H1 (cell line): Measurements from ENCODE around the gene NCBP1. TPM values are rescaled to one million over a fixed set of nuclear protein-coding genes. Genes with fewer than 3 reads are reported as not detected.
A peak's percentile ranks its signal among the peaks of the same experiment; 100 is the strongest.

ENCODE experiments used
- CTCF ChIA-PET: fragments of 300-600 bp; sonication (Branson Sonifier 250); formaldehyde crosslinking; loops from one replicate; lab custom pipeline; 2021; ENCODE audit not compliant: partially characterized antibody; lab: Charles Lee
- POLR2A ChIA-PET: fragments of 300-600 bp; sonication (Branson Sonifier 250); formaldehyde crosslinking; loops from one replicate; lab custom pipeline; 2021; ENCODE audit warnings: inconsistent platforms; ENCODE audit not compliant: partially characterized antibody; lab: Charles Lee
- DNase-seq, 2 experiments: peaks; one replicate each; pipeline versions ENCODE4 v3.0.0 to v3.0.0-alpha.2; 2010 to 2022; ENCODE audit warnings: low spot score in 2 of 2, low read depth in 1 of 2, mixed read lengths in 1 of 2
- FAIRE-seq: peaks from 2 replicates; lab custom pipeline; 2011; peaks lifted over from hg19 to GRCh38; lab: Jason Lieb, UNC
- H2AFZ ChIP-seq: 2 replicates; pipeline ENCODE4 v1.8.1; 2012; ENCODE audit warnings: low read length, inconsistent platforms
- H2AK5ac ChIP-seq: 2 replicates; pipeline ENCODE4 v1.6.1; 2013; ENCODE audit warnings: low read depth, low read length
- H2BK120ac ChIP-seq: replicated peaks from 2 replicates; pipeline ENCODE3; 2013; ENCODE audit warnings: low read depth, low read length, inconsistent platforms
- H2BK12ac ChIP-seq: 2 replicates; pipeline ENCODE4 v1.6.1; 2013; ENCODE audit warnings: low read depth, low read length
- H2BK15ac ChIP-seq: 2 replicates; pipeline ENCODE4 v1.6.1; 2013; ENCODE audit warnings: low read length
- H2BK20ac ChIP-seq: 2 replicates; pipeline ENCODE4 v1.6.1; 2013; ENCODE audit warnings: low read length
- H2BK5ac ChIP-seq: 2 replicates; pipeline ENCODE4 v1.6.1; 2013; ENCODE audit warnings: low read depth, low read length
- H3K14ac ChIP-seq: 2 replicates; pipeline ENCODE4 v1.6.1; 2013; ENCODE audit warnings: inconsistent platforms; ENCODE audit not compliant: insufficient read length
- H3K18ac ChIP-seq: 2 replicates; pipeline ENCODE4 v1.6.1; 2013; ENCODE audit warnings: low read length; ENCODE audit errors: extremely low read depth
- H3K23ac ChIP-seq: 2 replicates; pipeline ENCODE4 v1.6.1; 2013; ENCODE audit warnings: inconsistent platforms; ENCODE audit not compliant: insufficient read length
- H3K23me2 ChIP-seq: 2 replicates; pipeline ENCODE4 v1.6.1; 2013; ENCODE audit warnings: low read depth, low read length
- H3K27ac ChIP-seq: 2 replicates; pipeline ENCODE4 v1.6.1; 2011; ENCODE audit warnings: low read depth, low read length, inconsistent platforms
- H3K27me3 ChIP-seq, 4 experiments: replicated peaks in 1 of 4; 1 replicate in 1 of 4; 2 replicates in 3 of 4; pipeline versions ENCODE4 v1.6.1 to v1.8.1; 2011 to 2013; ENCODE audit warnings: low read length in 3 of 4, mild to moderate bottlenecking in 3 of 4, inconsistent platforms in 2 of 4, mixed read lengths in 2 of 4, moderate library complexity in 1 of 4; ENCODE audit not compliant: control insufficient read depth in 3 of 4, insufficient read depth in 3 of 4; ENCODE audit errors: extremely low read depth in 1 of 4
- H3K36me3 ChIP-seq, 4 experiments: 2 replicates each; pipeline versions ENCODE4 v1.6.1 to v1.8.1; 2011 to 2013; ENCODE audit warnings: mild to moderate bottlenecking in 4 of 4, low read length in 3 of 4, moderate library complexity in 2 of 4, control low read depth in 1 of 4, inconsistent platforms in 1 of 4; ENCODE audit not compliant: insufficient read depth in 4 of 4, control insufficient read depth in 2 of 4
- H3K4ac ChIP-seq: replicated peaks from 2 replicates; pipeline ENCODE3; 2013; ENCODE audit warnings: low read length, low read depth, mixed read lengths, inconsistent platforms; ENCODE audit not compliant: insufficient read length
- H3K4me1 ChIP-seq, 4 experiments: replicated peaks in 1 of 4; 1 replicate in 1 of 4; 2 replicates in 3 of 4; pipeline versions ENCODE4 v1.6.1 to v1.8.1; 2011 to 2013; ENCODE audit warnings: low read length in 3 of 4, inconsistent platforms in 2 of 4, mixed read lengths in 1 of 4; ENCODE audit not compliant: insufficient read depth in 4 of 4, control insufficient read depth in 3 of 4
- H3K4me2 ChIP-seq, 2 experiments: 2 replicates each; pipeline versions ENCODE4 v1.6.1 to v1.8.1; 2011 to 2013; ENCODE audit warnings: low read depth in 2 of 2, low read length in 2 of 2, control low read depth in 1 of 2, inconsistent platforms in 1 of 2, mild to moderate bottlenecking in 1 of 2; ENCODE audit not compliant: insufficient read depth in 1 of 2
- H3K4me3 ChIP-seq, 4 experiments: fragments of 200-600, 300-600 bp in 1 of 4; sonication (generic), shearing (Covaris generic), sonication (Bioruptor Twin) in 1 of 4; 2 replicates each; pipeline versions ENCODE4 v1.5.1 to v1.8.1; 2011 to 2016; ENCODE audit warnings: low read length in 4 of 4, low read depth in 3 of 4, control low read depth in 2 of 4, inconsistent platforms in 2 of 4, mild to moderate bottlenecking in 2 of 4, mixed read lengths in 1 of 4, moderate library complexity in 1 of 4; ENCODE audit not compliant: insufficient read depth in 2 of 4; ENCODE audit errors: extremely low read depth in 1 of 4
- H3K56ac ChIP-seq: replicated peaks from 2 replicates; pipeline ENCODE3; 2013; ENCODE audit warnings: low read depth, mild to moderate bottlenecking, mixed read lengths, low read length, inconsistent platforms; ENCODE audit not compliant: insufficient read length
- H3K79me1 ChIP-seq: 2 replicates; pipeline ENCODE4 v1.6.1; 2013; ENCODE audit warnings: low read depth, low read length, control low read depth
- H3K79me2 ChIP-seq, 2 experiments: 2 replicates each; pipeline versions ENCODE4 v1.6.1 to v1.8.1; 2012 to 2013; ENCODE audit warnings: low read length in 2 of 2, mild to moderate bottlenecking in 2 of 2, inconsistent platforms in 1 of 2; ENCODE audit not compliant: insufficient read depth in 2 of 2, control insufficient read depth in 1 of 2
- H3K9ac ChIP-seq, 4 experiments: replicated peaks in 1 of 4; 1 replicate in 1 of 4; 2 replicates in 3 of 4; pipeline versions ENCODE4 v1.6.1 to v1.8.1; 2011 to 2013; ENCODE audit warnings: low read depth in 3 of 4, low read length in 3 of 4, control low read depth in 2 of 4, mild to moderate bottlenecking in 2 of 4, moderate library complexity in 2 of 4, inconsistent platforms in 1 of 4; ENCODE audit errors: extremely low read depth in 1 of 4
- H3K9me3 ChIP-seq, 2 experiments: 2 replicates each; pipeline versions ENCODE4 v1.6.1 to v1.8.1; 2012 to 2013; ENCODE audit warnings: mild to moderate bottlenecking in 2 of 2, moderate library complexity in 2 of 2, control low read depth in 1 of 2, inconsistent platforms in 1 of 2, low read depth in 1 of 2, low read length in 1 of 2, mixed read lengths in 1 of 2; ENCODE audit not compliant: insufficient read depth in 2 of 2
- H4K20me1 ChIP-seq, 2 experiments: replicated peaks in 1 of 2; 2 replicates each; pipeline versions ENCODE3 to v1.8.1; 2011 to 2013; ENCODE audit warnings: inconsistent platforms in 2 of 2, low read length in 2 of 2, mild to moderate bottlenecking in 1 of 2; ENCODE audit not compliant: insufficient read depth in 2 of 2, control insufficient read depth in 1 of 2
- H4K5ac ChIP-seq: 2 replicates; pipeline ENCODE4 v1.6.1; 2013; ENCODE audit warnings: low read length, low read depth, mixed read lengths, inconsistent platforms; ENCODE audit not compliant: insufficient read length
- H4K8ac ChIP-seq: 2 replicates; pipeline ENCODE4 v1.8.0; 2013; ENCODE audit warnings: mild to moderate bottlenecking, moderate library complexity, low read length, inconsistent platforms; ENCODE audit not compliant: insufficient read depth; ENCODE audit errors: extremely low read depth
- H4K91ac ChIP-seq: replicated peaks from 2 replicates; pipeline ENCODE3; 2013; ENCODE audit warnings: low read length, mixed read lengths, inconsistent platforms; ENCODE audit not compliant: insufficient read length
- ASH2L ChIP-seq: fragments of 200-600, 300-600 bp; sonication (generic); IDR thresholded peaks from one replicate; pipeline ENCODE4 v1.7.1; 2017; ENCODE audit warnings: low read length
- ATF3 ChIP-seq: IDR thresholded peaks from 2 replicates; pipeline ENCODE4 v1.6.1; 2011; ENCODE audit warnings: low read depth, mild to moderate bottlenecking, low read length; ENCODE audit not compliant: insufficient read depth
- PHF8 ChIP-seq: fragments of 200-600 bp; sonication (generic); conservative IDR thresholded peaks from 2 replicates; pipeline ENCODE4 v1.7.1; 2012; ENCODE audit warnings: low read depth, mild to moderate bottlenecking, inconsistent platforms, low read length, moderate library complexity
- RBBP5 ChIP-seq: IDR thresholded peaks from 2 replicates; pipeline ENCODE4 v1.7.1; 2012; ENCODE audit warnings: low read depth, mild to moderate bottlenecking, inconsistent platforms, low read length, moderate library complexity, borderline replicate concordance
- RXRA ChIP-seq: IDR thresholded peaks from 2 replicates; pipeline ENCODE4 v1.6.1; 2011; ENCODE audit warnings: low read depth, mild to moderate bottlenecking, low read length, moderate library complexity; ENCODE audit not compliant: insufficient read depth
- SIN3A ChIP-seq, 2 experiments: IDR thresholded peaks in 1 of 2; conservative IDR thresholded peaks in 1 of 2; 2 replicates each; pipeline ENCODE4 v1.6.1; 2011 to 2012; ENCODE audit warnings: low read length in 2 of 2, improper control_type of control experiment in 1 of 2, low read depth in 1 of 2, mild to moderate bottlenecking in 1 of 2
- SP4 ChIP-seq: IDR thresholded peaks from 2 replicates; pipeline ENCODE4 v1.6.1; 2012; ENCODE audit warnings: low read length, inconsistent platforms
- TAF1 ChIP-seq: IDR thresholded peaks from 2 replicates; pipeline ENCODE4 v1.6.1; 2011; ENCODE audit warnings: mild to moderate bottlenecking, low read depth, low read length
- TAF7 ChIP-seq: optimal IDR thresholded peaks from 2 replicates; pipeline ENCODE3; 2011; ENCODE audit warnings: low read depth, mild to moderate bottlenecking, inconsistent platforms, low read length, moderate library complexity, borderline replicate concordance
- YY1 ChIP-seq: IDR thresholded peaks from 2 replicates; pipeline ENCODE4 v1.6.1; 2011; ENCODE audit warnings: low read depth, mild to moderate bottlenecking, low read length
- WGBS, 2 experiments: shearing (Covaris generic) in 1 of 2; methylation state at CpG; one replicate each; pipeline versions ENCODE4 v1.1.6 to v1.1.7; 2013 to 2015; ENCODE audit warnings: low lambda C conversion rate in 2 of 2, mixed read lengths in 2 of 2, inconsistent platforms in 1 of 2, low coverage in 1 of 2, missing lambda C conversion rate in 1 of 2; ENCODE audit not compliant: insufficient replicate concordance in 2 of 2, insufficient coverage in 1 of 2, insufficient read length in 1 of 2; ENCODE audit errors: extremely low coverage in 1 of 2, missing lambda C conversion rate in 1 of 2; 5-methylcytosine and 5-hydroxymethylcytosine counted together
- polyA plus RNA-seq, 7 experiments: library from polyadenylated mRNA; depleted of rRNA in 3 of 7; stranded (reverse) in 5 of 7; unstranded in 2 of 7; fragments of >200 nt in 5 of 7; fragments of 200-250 nt in 2 of 7; gene quantifications; 1 replicate in 5 of 7; 2 replicates in 1 of 7; 4 replicates in 1 of 7; pipeline versions ENCODE4 v1.2.1 to v1.2.3, GENCODE V29; 2011 to 2013; ENCODE audit warnings: missing spikeins in 2 of 7, mixed read lengths in 2 of 7
- total RNA-seq: library from RNA; stranded (reverse); fragmentation: NEBNext Ultra II Directional; extraction: Animal tissue kit (Norgen Biotek cat#: 25700); gene quantifications from 2 replicates; pipeline ENCODE4 v1.2.1, GENCODE V29; 2021

The NCBP1 gene
- total and polyA plus RNA-seq, 2 of the 8 experiments (the other 6 are each of a cell fraction or from before 2014, with no cell fraction given) = 14.7 to 54.0 TPM

DNA sequence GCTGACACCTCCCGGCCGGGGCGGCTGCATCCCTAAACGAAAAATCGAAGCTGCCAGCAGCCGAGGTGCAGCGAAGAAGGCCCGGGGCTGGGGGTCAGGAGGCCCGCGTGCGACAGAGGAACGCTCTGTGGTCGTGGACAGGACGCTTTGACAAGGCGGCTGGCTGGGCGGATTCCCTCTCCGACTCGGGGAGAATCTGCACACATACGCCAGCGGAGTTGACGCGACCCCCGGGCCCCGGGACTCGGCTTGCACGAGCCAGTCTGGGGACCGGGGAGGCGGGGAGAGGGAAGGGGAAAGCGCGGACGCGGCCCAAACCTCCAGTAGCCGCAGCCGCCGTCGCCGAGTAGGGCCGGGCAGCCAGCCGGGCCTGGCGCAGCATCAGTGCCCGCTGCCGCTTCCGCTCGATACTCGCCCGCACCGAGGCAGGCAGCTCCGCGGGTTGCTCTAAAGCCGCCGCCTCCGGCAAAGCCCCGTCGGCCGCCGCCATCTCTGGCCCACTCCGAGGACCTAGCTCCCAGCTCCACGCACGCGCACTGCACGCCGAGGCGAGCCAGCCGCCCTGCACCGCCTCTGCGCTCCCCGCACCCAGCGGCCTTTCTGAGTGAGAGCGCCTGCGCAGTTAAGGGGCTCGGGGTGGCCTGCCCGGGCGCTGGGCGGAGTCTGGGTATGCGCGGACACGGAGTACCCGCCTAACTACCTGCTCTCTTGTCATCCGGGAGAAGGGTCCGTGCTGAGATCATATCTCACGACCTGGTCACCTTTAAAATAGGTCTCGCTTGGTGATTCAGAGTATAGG lies 63.4 kb downstream of the NCBP1 start, which contains the start of gene XPA:
XPA (minus strand) TSS at position 538 of the 799 bp plus-strand sequence; CDS start at position 490, 48 bp downstream.
- no peaks in the 10 kb centered on the region for H3K79me1 ChIP-seq
- peaks cover 0 to 15% (median 11%) of the 10 kb centered on the region in 4 experiments; a peak in 6 of 7 replicates for H3K27me3 ChIP-seq
- H4K5ac ChIP-seq = peak within 1 kb of the TSS; percentile 67
- peak within 1 kb of the TSS; percentile 94 for H2AFZ ChIP-seq
- H3K23ac ChIP-seq = no peak within 1 kb of the TSS
- H4K20me1 ChIP-seq = peaks cover 0 to 2% of the 10 kb centered on the region in 2 experiments
- H2BK15ac ChIP-seq = no peak within 1 kb of the TSS
- H3K14ac ChIP-seq = no peak within 1 kb of the TSS
- H3K18ac ChIP-seq = peak within 1 kb of the TSS; percentile 88; the same call in 1 of the 2 replicates
- peak within 1 kb of the TSS; percentile 8 for H3K4ac ChIP-seq
- no peak within 1 kb of the TSS for H3K56ac ChIP-seq
- peak within 1 kb of the TSS; percentile 76 to 82 for H3K4me2 ChIP-seq
- H2BK20ac ChIP-seq = no peak within 1 kb of the TSS
- peak within 1 kb of the TSS; percentile 64 to 80 (median 74) for H3K4me3 ChIP-seq
- peak within 1 kb of the TSS in 3 of 4 experiments; percentile 46 to 59 (median 51); a peak in 6 of 7 replicates for H3K9ac ChIP-seq
- no peaks in the 10 kb centered on the region for H3K79me2 ChIP-seq
- H4K8ac ChIP-seq = peak within 1 kb of the TSS; percentile 57; the same call in 1 of the 2 replicates
- peaks cover 9% of the 10 kb centered on the region; the same call in 1 of the 2 replicates for H3K23me2 ChIP-seq
- no peak within 1 kb of the TSS; the same call in 1 of the 2 replicates for H3K27ac ChIP-seq
- POLR2A ChIA-PET = interaction anchor here (0.6 to 2.2 kb wide), 7 partner anchors 8 to 39 kb away, joined by 3 to 8 read pairs (median 4); no protein-coding TSS in a partner anchor
- peaks cover 0 to 4% (median 1%) of the 10 kb centered on the region in 4 experiments; a peak in 2 of 7 replicates for H3K4me1 ChIP-seq
- H2AK5ac ChIP-seq = no peak within 1 kb of the TSS
- H4K91ac ChIP-seq = peak within 1 kb of the TSS; percentile 87
- H2BK12ac ChIP-seq = no peak within 1 kb of the TSS; the same call in 1 of the 2 replicates
- peak; percentile 70 to 96 for DNase-seq
- H2BK120ac ChIP-seq = no peak within 1 kb of the TSS
- no peak within 1 kb of the TSS; the same call in 1 of the 2 replicates for H2BK5ac ChIP-seq
- no peaks in the 10 kb centered on the region for H3K9me3 ChIP-seq
- FAIRE-seq = no peak
- CTCF ChIA-PET = interaction anchor here (1.2 to 3.5 kb wide), 2 partner anchors 135 to 204 kb away, joined by 3 to 17 read pairs; no protein-coding TSS in a partner anchor
- 2% methylated on average over 55 of the region's 82 CpGs; no CpG with 5 or more reads in 1 of the 2 experiments for WGBS, 2 experiments
- no peaks in the 10 kb centered on the region for H3K36me3 ChIP-seq
- peak; percentile 35; the same call in 1 of the 2 replicates for TF ChIP-seq SP4
- TF ChIP-seq TAF7 = peak; percentile 13
- peak; percentile 93 for TF ChIP-seq PHF8
- TF ChIP-seq ATF3 = peak; percentile 50; the same call in 1 of the 2 replicates
- peak; percentile 72 for TF ChIP-seq TAF1
- peak in 1 of 2 experiments; percentile 76; a peak in 1 of 4 replicates for TF ChIP-seq SIN3A (conservative IDR thresholded peaks at IDR 0.05 in 1 of 2, IDR thresholded peaks at IDR 0.05 in 1 of 2; ENCODE audit: low read depth in 1 of 2, low read length in 2 of 2)
- TF ChIP-seq YY1 = peak; percentile 78; the same call in 1 of the 2 replicates
- TF ChIP-seq RXRA = no peak
- TF ChIP-seq ASH2L = peak; percentile 95
- peak; percentile 90; the same call in 1 of the 2 replicates for TF ChIP-seq RBBP5
